VCaP (cell line): ENCODE measurements around the gene DOK1.

Experiments used
- H3K27ac ChIP-seq: fragments of 450-650 bp; 2 replicates; pipeline ENCODE4 v1.5.1; 2017
- TF ChIP-seq, protein P1 (sequence below): fragments of 450-650 bp; conservative IDR thresholded peaks from 2 replicates; pipeline ENCODE4 v1.5.1; 2017; ENCODE audit warnings: mild to moderate bottlenecking, moderate library complexity

Gene DOK1

GRCh38 chr2:74512744-74513604, 41.5 kb upstream of the DOK1 start:
- H3K27ac ChIP-seq, result no peak overlapping the region
- TF ChIP-seq, protein P1, sequence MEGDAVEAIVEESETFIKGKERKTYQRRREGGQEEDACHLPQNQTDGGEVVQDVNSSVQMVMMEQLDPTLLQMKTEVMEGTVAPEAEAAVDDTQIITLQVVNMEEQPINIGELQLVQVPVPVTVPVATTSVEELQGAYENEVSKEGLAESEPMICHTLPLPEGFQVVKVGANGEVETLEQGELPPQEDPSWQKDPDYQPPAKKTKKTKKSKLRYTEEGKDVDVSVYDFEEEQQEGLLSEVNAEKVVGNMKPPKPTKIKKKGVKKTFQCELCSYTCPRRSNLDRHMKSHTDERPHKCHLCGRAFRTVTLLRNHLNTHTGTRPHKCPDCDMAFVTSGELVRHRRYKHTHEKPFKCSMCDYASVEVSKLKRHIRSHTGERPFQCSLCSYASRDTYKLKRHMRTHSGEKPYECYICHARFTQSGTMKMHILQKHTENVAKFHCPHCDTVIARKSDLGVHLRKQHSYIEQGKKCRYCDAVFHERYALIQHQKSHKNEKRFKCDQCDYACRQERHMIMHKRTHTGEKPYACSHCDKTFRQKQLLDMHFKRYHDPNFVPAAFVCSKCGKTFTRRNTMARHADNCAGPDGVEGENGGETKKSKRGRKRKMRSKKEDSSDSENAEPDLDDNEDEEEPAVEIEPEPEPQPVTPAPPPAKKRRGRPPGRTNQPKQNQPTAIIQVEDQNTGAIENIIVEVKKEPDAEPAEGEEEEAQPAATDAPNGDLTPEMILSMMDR, result no peak

DNA sequence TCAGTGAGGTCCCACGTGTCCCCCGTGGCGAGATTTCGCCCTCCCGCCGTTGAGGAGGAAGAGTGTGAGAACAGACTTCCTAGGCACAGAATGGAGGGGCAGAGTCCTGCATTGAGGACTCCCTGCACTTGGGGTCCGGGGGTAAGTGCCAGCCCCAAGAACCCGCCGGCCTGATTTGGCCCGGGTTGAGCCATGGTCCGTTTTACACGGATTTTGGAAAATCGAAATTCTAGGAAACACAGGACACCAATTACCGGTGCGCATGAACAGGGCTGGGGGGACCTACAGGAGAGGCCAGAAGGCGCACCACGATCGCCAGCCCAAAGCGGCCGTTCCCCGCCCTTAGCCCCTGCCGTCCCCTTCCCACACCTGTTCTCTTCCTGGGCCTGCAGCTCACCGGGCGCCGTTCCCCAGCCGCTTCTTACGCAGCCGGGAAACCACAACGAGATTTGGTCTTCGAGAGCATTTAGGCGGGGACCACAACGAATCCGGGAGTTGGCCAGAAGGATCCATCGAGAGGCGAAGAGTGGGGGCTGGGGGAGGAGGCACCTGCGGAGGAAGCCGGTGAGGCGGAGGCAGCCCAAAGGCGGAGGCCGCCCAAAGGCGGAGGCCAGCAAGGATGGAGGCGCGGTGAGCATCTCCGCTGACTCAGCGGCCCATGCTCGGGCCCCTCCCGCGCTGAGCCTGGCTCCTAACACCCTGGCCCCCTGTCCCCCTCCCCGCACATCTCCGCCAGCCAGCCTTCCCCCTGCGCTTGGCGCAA, 40.7 kb upstream of the DOK1 start:
- TF ChIP-seq, protein P1, result no peak
- no peak overlapping the region for H3K27ac ChIP-seq

DNA sequence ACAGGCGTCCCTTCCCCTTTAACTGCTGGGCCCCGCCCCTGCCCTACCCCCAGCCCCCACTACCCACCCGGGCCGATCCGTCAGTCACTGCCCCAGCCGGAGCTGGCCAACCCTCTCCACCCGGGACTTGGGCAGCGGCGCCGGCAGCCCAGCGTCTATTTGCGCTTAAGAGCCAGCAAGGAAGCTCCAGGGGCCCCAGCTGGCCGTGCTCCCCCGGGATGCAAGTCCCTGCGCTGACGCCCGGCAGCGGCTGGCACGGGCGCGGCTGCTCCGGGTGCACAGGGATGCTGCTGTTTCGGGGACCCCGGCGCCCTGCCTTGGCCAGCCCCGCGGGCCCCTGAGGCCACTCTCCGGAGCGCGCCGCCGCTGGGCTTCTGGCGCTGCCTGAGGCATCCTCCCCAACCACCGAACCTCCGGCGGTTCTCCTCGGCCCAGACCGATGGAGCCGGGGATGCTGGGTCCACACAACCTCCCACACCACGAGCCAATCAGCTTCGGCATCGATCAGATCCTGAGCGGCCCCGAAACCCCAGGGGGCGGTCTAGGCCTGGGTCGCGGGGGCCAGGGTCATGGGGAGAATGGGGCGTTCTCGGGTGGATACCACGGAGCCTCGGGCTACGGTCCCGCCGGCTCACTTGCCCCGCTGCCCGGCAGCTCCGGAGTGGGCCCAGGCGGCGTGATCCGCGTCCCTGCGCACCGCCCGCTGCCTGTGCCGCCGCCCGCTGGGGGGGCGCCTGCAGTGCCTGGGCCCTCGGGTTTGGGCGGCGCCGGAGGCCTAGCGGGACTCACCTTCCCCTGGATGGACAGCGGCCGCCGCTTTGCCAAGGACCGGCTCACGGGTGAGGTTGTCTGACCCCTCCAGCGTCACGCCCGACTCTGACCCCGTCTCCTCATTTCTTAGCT, 39.9 kb upstream of the DOK1 start, which contains the start of gene TLX2:
Gene TLX2, plus strand, starts transcription at position 83 of the 903 bp plus-strand sequence. Its CDS starts 357 bp downstream, at position 440.
- TF ChIP-seq, protein P1, result no peak
- no peak within 1 kb of the TSS for H3K27ac ChIP-seq

- TF ChIP-seq, protein P1, result no peak
- H3K27ac ChIP-seq, result no peak overlapping the region
Measured at GRCh38 chr2:74515271-74515980, 39.1 kb upstream of the DOK1 start.

DNA sequence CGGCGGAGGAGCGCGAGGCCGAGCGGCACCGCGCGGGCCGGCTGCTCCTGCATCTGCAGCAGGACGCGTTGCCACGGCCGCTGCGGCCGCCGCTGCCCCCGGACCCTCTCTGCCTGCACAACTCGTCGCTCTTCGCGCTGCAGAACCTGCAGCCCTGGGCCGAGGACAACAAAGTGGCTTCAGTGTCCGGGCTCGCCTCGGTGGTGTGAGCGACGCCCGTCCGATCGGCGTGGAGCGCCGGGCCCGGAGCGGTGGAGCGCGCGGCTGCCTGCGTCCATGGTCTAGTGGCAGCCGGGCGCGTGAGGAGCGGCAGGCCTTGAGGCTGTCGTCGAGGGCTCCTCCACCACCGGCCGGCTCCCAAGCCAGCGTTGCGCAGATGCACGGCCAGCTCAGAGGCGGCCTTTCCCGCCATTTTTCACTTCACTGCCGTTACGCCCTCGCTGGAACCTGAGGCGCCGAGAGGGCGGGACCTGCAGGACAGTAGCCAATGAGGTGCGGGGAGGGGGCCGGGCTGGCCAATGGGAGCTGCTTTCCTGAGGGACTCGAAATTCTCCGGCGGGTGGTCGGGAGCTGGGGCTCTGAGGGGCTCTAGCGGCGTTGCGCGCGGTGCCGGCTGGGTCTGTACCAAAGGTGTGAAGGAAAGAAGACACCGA, 38.4 kb upstream of the DOK1 start:
- H3K27ac ChIP-seq, result no peak overlapping the region
- TF ChIP-seq, protein P1, result no peak

- TF ChIP-seq, protein P1, result no peak
Measured at GRCh38 chr2:74516650-74517049, 37.9 kb upstream of the DOK1 start.

More at GRCh38 chr2:74516650-74517049, 37.9 kb upstream of the DOK1 start:
- H3K27ac ChIP-seq, result no peak overlapping the region
